ENCODE measurements around the gene SYT5. TPM values are rescaled to one million over a fixed set of nuclear protein-coding genes. Genes with fewer than 3 reads are reported as not detected.

Gene SYT5
- total and polyA plus RNA-seq, 2 donors (not counting 3 experiments of a cell fraction or from before 2014, with no cell fraction given), result 0.42 TPM; not detected in 1

DNA sequence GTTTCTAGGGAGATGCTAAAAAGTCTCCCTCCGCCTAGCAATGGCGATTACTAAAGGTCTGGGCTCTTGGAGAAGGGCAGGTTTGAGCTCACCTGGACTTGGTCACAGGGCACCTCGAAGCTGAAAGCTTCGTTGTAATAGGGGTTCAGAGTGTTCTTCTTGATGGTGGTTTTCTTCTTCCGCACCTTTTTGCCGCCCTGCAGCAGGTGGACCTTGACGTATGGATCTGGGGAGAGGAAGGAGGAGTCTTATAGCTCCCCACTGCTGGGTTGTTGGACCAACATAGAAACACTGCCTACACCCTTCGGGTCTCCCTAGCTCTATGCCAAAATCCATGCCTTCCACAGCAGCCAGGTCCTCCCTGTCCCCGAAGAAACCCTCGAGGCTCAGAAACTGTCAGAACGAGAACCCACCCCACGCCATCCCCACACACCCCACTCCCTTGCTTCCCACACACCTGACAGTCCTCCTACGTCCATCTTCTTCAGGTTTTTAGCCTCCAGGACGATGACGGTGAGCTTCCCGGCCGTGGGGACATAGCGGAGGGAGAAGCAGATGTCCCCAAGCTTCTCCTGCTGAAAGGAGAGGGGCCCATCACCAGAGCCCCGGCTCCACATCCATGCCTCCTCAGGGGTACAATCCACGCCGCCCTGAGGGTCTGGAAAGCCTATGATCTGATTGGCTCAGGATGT, 5.5 kb downstream of the SYT5 start:
- Histone ChIP-seq H4K20me1 (replicated peaks; ENCODE audit: control insufficient read depth, extremely low read depth, insufficient read depth, low read length) (no peaks in the 10 kb centered on the region), H3K4me1 (ENCODE audit: control insufficient read depth, extremely low read depth, insufficient read depth, low read length) (no peaks in the 10 kb centered on the region), H3K4me3 (replicated peaks in 1 of 3; ENCODE audit: insufficient read depth in 1 of 3, low read depth in 1 of 3, low read length in 3 of 3) (no peak overlapping the region), H3K36me3 (ENCODE audit: control insufficient read depth in 2 of 2, extremely low read depth in 1 of 2, insufficient read depth in 2 of 2, low read length in 2 of 2) (no peaks in the 10 kb centered on the region), H3K27me3 (ENCODE audit: control insufficient read depth in 2 of 2, insufficient read depth in 2 of 2, low read length in 2 of 2) (peaks cover 26 to 35% of the 10 kb centered on the region in 2 experiments), H3K4me2 (ENCODE audit: insufficient read depth, low read length) (no peak overlapping the region), H3K9me1 (replicated peaks; ENCODE audit: control insufficient read depth, extremely low read depth, insufficient read depth, low read length) (no peaks in the 10 kb centered on the region), H3K9ac (replicated peaks; ENCODE audit: extremely low read depth, insufficient read depth, low read length) (no peak overlapping the region), H2AFZ (ENCODE audit: low read depth, low read length) (no peak overlapping the region), H3K27ac (ENCODE audit: insufficient read depth, low read depth, low read length) (no peak overlapping the region), H3K79me2 (ENCODE audit: control insufficient read depth, insufficient read depth, low read length) (no peaks in the 10 kb centered on the region), H3K9me3 (replicated peaks; ENCODE audit: control insufficient read depth, insufficient read depth, low read length) (no peaks in the 10 kb centered on the region)
- no peak for FAIRE-seq
- dilution Hi-C loops (cut with MboI; ENCODE audit: extremely low pct_ligation_motif_present, low sequenced_read_pairs) (no loop called here), intact Hi-C loops (cut with micrococcal nuclease) (no loop called here)
- no TSS peak for BruUV-seq (replicated peaks)
- POLR2A ChIA-PET, result no interaction called here
- no peak for TF ChIP-seq MYC (IDR thresholded peaks at IDR 0.05; ENCODE audit: low read depth, low read length)
- no peak for TF ChIP-seq POLR2A (IDR thresholded peaks at IDR 0.05; ENCODE audit: low read depth, low read length)
- TF ChIP-seq, protein P1, sequence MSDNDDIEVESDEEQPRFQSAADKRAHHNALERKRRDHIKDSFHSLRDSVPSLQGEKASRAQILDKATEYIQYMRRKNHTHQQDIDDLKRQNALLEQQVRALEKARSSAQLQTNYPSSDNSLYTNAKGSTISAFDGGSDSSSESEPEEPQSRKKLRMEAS (IDR thresholded peaks at IDR 0.05; ENCODE audit: insufficient read depth, insufficient read length), result no peak
- TF ChIP-seq GATA2 (IDR thresholded peaks at IDR 0.05; ENCODE audit: insufficient read depth, insufficient read length, low read depth, low read length), result no peak
- no peak for TF ChIP-seq FOS (IDR thresholded peaks at IDR 0.05; ENCODE audit: borderline replicate concordance, insufficient read depth, low read length)
- TF ChIP-seq POLR2AphosphoS5 (IDR thresholded peaks at IDR 0.05; ENCODE audit: insufficient read depth, low read depth, low read length), result no peak
- TF ChIP-seq EZH2 (IDR thresholded peaks at IDR 0.05; ENCODE audit: borderline replicate concordance, low read depth, low read length, severe bottlenecking), result no peak
- TF ChIP-seq JUN (IDR thresholded peaks at IDR 0.05; ENCODE audit: borderline replicate concordance, insufficient read depth, insufficient read length, low read depth), result no peak
- no peak for TF ChIP-seq CTCF (IDR thresholded peaks at IDR 0.05; ENCODE audit: extremely low read depth in 1 of 2, insufficient read depth in 1 of 2, low read depth in 1 of 2, low read length in 2 of 2)
- CTCF ChIA-PET, result interaction anchor here (1.7 kb wide), 1 partner anchor 14 kb away, joined by 6 read pairs; no protein-coding TSS in a partner anchor
- DNase-seq (ENCODE audit: low read depth, low spot score), result no peak

Data from endothelial cell of umbilical vein (primary cell).